GM19193 (cell line): ENCODE data around the gene MZF1.

ENCODE experiments used
- POLR2A ChIP-seq: IDR thresholded peaks from 4 replicates; pipeline ENCODE4 v1.6.1; 2011; ENCODE audit not compliant: insufficient read depth, insufficient read length; ENCODE audit errors: extremely low read depth

Gene MZF1

GRCh38 chr19:58572026-58572817, 913 bp downstream of the MZF1 start:
- no peak for TF ChIP-seq POLR2A

- TF ChIP-seq POLR2A: no peak
These were observed 1.6 kb downstream of the MZF1 start for GRCh38 chr19:58571575-58571947.

GRCh38 chr19:58570770-58571574, 2.2 kb downstream of the MZF1 start:
- TF ChIP-seq POLR2A: no peak

GRCh38 chr19:58569943-58570670, 3.0 kb downstream of the MZF1 start:
- no peak for TF ChIP-seq POLR2A

- TF ChIP-seq POLR2A: no peak
These were observed 3.8 kb downstream of the MZF1 start for GRCh38 chr19:58569191-58569942.

- TF ChIP-seq POLR2A: no peak
These were observed 4.5 kb downstream of the MZF1 start for GRCh38 chr19:58568453-58569130.

- TF ChIP-seq POLR2A: no peak
These were observed 6.1 kb downstream of the MZF1 start for GRCh38 chr19:58566989-58567388.

- TF ChIP-seq POLR2A: no peak
These were observed 9.3 kb downstream of the MZF1 start for GRCh38 chr19:58563823-58564222.

- TF ChIP-seq POLR2A: no peak
These were observed 10.0 kb downstream of the MZF1 start for GRCh38 chr19:58563034-58563573.

GRCh38 chr19:58562122-58563033, 10.8 kb downstream of the MZF1 start:
- peak; percentile 42 for TF ChIP-seq POLR2A

GRCh38 chr19:58561373-58562121, 11.6 kb downstream of the MZF1 start:
- TF ChIP-seq POLR2A: no peak

- no peak for TF ChIP-seq POLR2A
These were observed 12.2 kb downstream of the MZF1 start for GRCh38 chr19:58560921-58561320.

GRCh38 chr19:58560007-58560887, 12.9 kb downstream of the MZF1 start:
- TF ChIP-seq POLR2A: no peak
